Activated CD8-positive, alpha-beta memory T cell treated with anti-CD3 and anti-CD28 coated beads, Interleukin-2, amount 10 ng/mL, durations not matched to agents 7 days and 5 days (primary cell): ENCODE data around the gene SNORC. TPM values are rescaled to one million over a fixed set of nuclear protein-coding genes. Genes with fewer than 3 reads are reported as not detected.

Source experiments
- ATAC-seq: fragments of 150-1000 bp; cut with Tn5 transposase; one replicate; pipeline ENCODE4 v1.10.0; 2021; ENCODE audit warnings: moderate library complexity
- CTCF ChIA-PET: fragments of 350-600 bp; sonication (Branson Sonifier 250); formaldehyde crosslinking; loops from one replicate; lab custom pipeline; 2021; ENCODE audit warnings: antibody characterized with exemption; lab: Charles Lee
- DNase-seq: peaks from one replicate; pipeline ENCODE4 v3.0.0-alpha.2; 2020
- H3K27ac Mint-ChIP-seq: one replicate; pipeline ENCODE4 v1.8.0; 2021; ENCODE audit warnings: mild to moderate bottlenecking, mixed read lengths
- H3K27me3 Mint-ChIP-seq: one replicate; pipeline ENCODE4 v1.8.0; 2021; ENCODE audit warnings: mixed read lengths
- H3K36me3 Mint-ChIP-seq: one replicate; pipeline ENCODE4 v1.8.0; 2021; ENCODE audit warnings: mild to moderate bottlenecking, mixed read lengths
- H3K4me1 Mint-ChIP-seq: one replicate; pipeline ENCODE4 v1.8.0; 2021; ENCODE audit warnings: mixed read lengths
- H3K4me3 Mint-ChIP-seq: one replicate; pipeline ENCODE4 v1.8.0; 2021; ENCODE audit warnings: mild to moderate bottlenecking, moderate library complexity, mixed read lengths
- H3K9me3 Mint-ChIP-seq: one replicate; pipeline ENCODE4 v1.8.0; 2022; ENCODE audit warnings: low read depth, mixed read lengths
- total RNA-seq, 2 experiments: library from RNA; stranded (reverse); gene quantifications; one replicate each; pipeline ENCODE4 v1.2.3, GENCODE V29; 2021

Gene SNORC
- total RNA-seq, 2 experiments from 2014 or later, result 1.4 to 1.8 TPM

DNA sequence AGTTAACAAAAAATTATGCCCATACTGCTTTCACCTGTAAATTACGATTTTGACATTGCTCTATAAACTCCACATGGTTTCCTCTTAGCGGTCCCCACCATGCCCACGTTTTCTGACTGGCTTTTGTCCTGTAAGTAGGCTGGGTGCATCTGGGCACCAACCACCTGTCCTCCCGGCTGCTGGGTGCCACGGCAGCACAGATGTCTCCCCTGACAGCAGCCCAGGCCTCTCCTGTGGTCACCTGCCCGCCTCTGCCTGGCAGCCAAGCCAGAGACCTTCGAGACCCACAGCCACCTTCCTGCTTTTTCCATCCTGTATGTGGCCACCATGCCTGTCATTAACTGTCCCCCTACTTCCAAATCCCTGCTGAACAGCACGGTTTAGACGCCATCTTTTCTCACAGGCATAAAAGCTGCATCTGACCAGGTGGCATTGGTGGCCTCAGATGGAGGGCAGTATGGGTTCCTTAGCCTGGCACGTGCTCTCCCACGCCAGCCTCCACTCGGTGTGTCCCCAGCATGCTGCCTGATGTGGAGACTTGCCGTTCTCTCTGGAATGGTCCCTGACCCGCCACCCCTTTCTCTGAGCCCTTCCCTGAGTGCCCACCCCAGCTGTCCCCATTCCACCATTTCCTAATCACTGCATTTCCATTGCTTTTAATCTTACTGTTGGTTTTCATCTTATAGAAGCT lies 18.9 kb downstream of the SNORC start:
- no peaks in the 10 kb centered on the region for H3K4me1 Mint-ChIP-seq
- DNase-seq (no peak), ATAC-seq (no peak)
- H3K4me3 Mint-ChIP-seq, result no peak overlapping the region
- CTCF ChIA-PET, result no interaction called here
- no peak overlapping the region for H3K27ac Mint-ChIP-seq
- no peaks in the 10 kb centered on the region for H3K9me3 Mint-ChIP-seq
- H3K36me3 Mint-ChIP-seq, result no peaks in the 10 kb centered on the region
- H3K27me3 Mint-ChIP-seq, result no peaks in the 10 kb centered on the region

DNA sequence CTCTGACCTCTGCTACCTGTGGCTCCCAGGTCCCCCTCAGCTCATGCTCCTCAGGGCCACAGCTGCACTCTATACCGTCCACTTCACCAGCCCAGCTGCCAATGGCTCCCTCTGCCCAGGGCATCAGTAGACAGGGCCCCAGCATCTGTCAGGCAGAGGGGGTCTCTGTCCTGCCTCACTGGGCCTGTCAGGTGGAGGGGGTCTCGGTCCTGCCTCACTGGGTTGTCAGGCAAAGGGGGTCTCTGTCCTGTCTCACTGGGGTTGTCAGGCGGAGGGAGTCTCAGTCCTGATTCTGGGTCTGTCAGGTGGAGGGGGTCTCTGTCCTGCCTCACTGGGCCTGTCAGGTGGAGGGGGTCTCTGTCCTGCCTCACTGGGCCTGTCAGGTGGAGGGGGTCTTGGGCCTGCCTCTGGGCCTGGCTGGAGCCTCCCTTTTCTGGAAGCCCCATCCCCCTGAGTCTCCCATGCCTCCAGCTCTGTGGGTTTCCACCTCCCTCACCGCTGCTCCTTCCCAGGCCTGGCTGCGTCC lies 19.9 kb downstream of the SNORC start:
- CTCF ChIA-PET, result no interaction called here
- no peaks in the 10 kb centered on the region for H3K27me3 Mint-ChIP-seq
- no peaks in the 10 kb centered on the region for H3K9me3 Mint-ChIP-seq
- no peak overlapping the region for H3K4me3 Mint-ChIP-seq
- no peak overlapping the region for H3K27ac Mint-ChIP-seq
- no peaks in the 10 kb centered on the region for H3K36me3 Mint-ChIP-seq
- ATAC-seq, result no peak
- no peak for DNase-seq
- no peaks in the 10 kb centered on the region for H3K4me1 Mint-ChIP-seq

DNA sequence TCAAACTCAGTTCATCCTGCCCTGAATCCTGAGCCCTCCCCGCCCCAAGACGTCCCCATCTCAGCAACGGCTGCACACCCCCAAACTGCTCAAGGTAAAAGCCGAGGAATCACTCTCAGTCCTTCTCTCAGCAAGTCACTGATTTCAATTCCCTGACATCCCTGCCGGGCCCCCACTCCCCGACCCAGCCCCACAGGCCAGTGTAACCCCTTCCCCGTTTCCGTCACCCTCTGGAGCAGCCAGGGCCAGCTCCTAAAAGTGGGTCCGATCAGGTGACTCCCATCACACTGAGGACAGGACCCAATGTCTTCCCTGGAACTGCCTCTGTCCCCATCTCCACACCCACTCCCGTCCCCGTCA lies 20.5 kb downstream of the SNORC start:
- ATAC-seq, result no peak
- H3K27me3 Mint-ChIP-seq, result no peaks in the 10 kb centered on the region
- no peaks in the 10 kb centered on the region for H3K36me3 Mint-ChIP-seq
- no peak for DNase-seq
- CTCF ChIA-PET, result no interaction called here
- no peaks in the 10 kb centered on the region for H3K4me1 Mint-ChIP-seq
- H3K9me3 Mint-ChIP-seq, result no peaks in the 10 kb centered on the region
- H3K4me3 Mint-ChIP-seq, result no peak overlapping the region
- H3K27ac Mint-ChIP-seq, result no peak overlapping the region

DNA sequence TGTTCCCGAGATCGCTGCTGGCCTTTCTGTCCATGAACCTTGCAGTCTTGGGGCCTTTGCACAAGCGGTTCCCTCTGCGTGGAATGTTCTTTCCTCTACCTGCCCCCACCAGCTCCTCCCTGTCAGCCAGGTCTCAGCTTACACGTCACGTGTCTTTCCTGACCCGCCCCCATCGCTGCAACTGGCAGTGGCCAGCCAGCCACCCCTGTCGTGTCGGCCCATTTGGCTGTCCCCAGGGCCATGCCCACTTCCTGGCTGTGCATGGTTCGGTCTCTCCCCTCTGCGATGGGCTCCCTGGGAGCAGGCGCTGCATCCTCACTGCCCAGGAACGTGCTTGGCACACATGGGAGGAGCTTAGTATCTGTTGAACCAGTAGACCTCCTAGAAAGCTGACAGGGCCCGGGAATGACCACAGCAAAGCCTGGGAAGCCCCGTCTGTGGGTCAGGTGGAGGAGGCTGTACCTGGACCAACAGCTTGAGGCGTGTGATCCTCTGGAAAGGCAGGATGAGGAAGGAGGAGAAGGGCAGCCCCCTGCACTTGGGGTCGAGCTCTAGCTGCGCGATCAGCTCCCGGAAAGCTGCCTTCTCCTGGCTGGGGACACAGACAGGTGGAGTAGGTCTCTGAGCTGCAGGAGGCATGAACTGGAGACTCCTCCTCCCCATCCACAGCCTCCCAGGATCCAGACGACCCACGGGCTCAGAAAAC lies 21.0 kb downstream of the SNORC start:
- Mint-ChIP-seq H3K4me3 (no peak overlapping the region), H3K27me3 (no peaks in the 10 kb centered on the region), H3K27ac (no peak overlapping the region), H3K4me1 (no peaks in the 10 kb centered on the region), H3K9me3 (no peaks in the 10 kb centered on the region), H3K36me3 (no peaks in the 10 kb centered on the region)
- DNase-seq (no peak), ATAC-seq (no peak)
- CTCF ChIA-PET, result no interaction called here

DNA sequence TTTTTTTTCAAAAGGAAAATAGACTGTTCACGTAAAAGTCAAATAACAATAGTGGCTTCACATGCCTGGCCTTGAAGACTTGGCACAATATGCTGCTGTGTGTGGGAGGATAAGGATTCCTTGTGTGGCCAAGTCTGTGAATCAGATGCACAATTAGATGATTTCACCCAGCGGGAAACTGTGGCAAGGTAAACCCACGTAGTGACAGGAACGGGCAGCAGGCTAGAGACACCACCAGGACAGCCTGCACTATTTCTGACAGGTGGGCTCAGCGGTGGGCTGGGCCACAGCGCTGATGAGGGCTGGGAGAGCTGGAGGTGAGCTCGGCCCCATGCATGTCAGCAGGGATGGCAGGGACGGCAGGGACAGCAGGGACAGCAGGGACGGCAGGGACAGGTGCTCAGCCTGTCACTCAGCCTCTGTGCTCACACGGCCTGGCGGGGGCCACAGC lies 21.6 kb downstream of the SNORC start:
- H3K27ac Mint-ChIP-seq, result no peak overlapping the region
- ATAC-seq (no peak), DNase-seq (no peak)
- CTCF ChIA-PET, result no interaction called here
- no peaks in the 10 kb centered on the region for H3K4me1 Mint-ChIP-seq
- H3K4me3 Mint-ChIP-seq, result no peak overlapping the region
- H3K36me3 Mint-ChIP-seq, result no peaks in the 10 kb centered on the region
- no peaks in the 10 kb centered on the region for H3K9me3 Mint-ChIP-seq
- H3K27me3 Mint-ChIP-seq, result no peaks in the 10 kb centered on the region

DNA sequence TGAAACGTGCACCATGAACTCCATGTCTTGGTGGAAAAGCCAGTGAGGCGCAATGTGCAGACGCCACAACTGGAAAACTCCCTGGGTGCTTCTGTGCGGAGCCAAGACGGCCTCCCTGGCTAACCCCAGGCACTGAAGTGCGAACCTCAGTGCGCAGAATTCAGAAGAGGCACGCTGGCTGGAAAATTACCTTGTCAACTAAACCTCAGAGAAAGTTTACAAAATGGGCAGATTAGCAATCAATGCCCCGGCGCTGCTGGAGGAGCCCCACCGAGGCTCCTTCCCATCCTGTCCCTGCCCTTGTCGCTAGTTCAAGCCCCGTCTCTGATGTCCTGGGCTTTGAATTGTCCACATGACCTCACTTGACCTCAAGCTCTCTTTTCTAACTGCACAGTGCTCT lies 22.2 kb downstream of the SNORC start:
- Mint-ChIP-seq H3K4me3 (no peak overlapping the region), H3K27me3 (no peaks in the 10 kb centered on the region), H3K27ac (no peak overlapping the region), H3K36me3 (no peaks in the 10 kb centered on the region), H3K9me3 (no peaks in the 10 kb centered on the region), H3K4me1 (no peaks in the 10 kb centered on the region)
- CTCF ChIA-PET, result no interaction called here
- DNase-seq (no peak), ATAC-seq (no peak)

DNA sequence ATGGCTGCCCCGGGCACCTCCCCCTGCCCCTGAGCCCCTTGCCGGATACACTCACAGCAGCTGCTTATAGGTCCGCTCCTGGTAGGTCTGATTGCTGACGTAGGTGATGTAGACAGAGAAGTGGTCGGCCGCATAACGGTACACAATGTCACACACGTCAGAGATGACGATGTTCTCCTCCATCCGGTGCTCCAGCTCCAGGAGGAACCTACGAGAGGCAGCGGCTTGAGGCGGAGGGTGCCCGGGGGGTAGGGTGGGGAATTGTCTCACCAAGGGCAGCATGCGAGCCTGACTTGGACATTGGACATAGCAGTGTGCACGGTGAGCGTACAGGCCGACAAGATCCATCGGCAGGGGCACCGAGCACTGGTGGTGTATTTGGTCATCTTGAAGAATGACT lies 22.8 kb downstream of the SNORC start:
- no peak overlapping the region for H3K4me3 Mint-ChIP-seq
- CTCF ChIA-PET, result no interaction called here
- H3K36me3 Mint-ChIP-seq, result no peaks in the 10 kb centered on the region
- DNase-seq (no peak), ATAC-seq (no peak)
- no peaks in the 10 kb centered on the region for H3K4me1 Mint-ChIP-seq
- H3K27ac Mint-ChIP-seq, result no peak overlapping the region
- no peaks in the 10 kb centered on the region for H3K9me3 Mint-ChIP-seq
- no peaks in the 10 kb centered on the region for H3K27me3 Mint-ChIP-seq

DNA sequence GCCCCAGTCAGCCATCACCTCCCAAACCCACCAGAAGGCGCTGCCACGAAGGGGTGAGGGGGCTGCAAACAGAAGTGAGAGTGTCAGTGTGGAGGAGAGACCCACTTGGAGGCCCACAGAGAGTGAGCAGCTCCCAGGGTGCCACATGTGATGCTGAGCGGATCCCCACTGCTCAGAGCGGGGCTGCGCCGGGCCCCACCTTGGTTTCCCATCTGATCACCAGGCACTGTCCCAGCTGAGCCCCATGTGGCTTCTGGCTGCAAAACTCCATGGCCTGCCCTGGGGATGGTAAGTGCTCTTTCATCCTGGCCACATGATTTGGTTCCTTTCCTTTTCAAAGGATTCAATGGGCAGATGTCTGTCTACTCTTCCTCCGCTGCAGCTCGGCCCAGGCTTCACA lies 23.8 kb downstream of the SNORC start:
- CTCF ChIA-PET, result no interaction called here
- DNase-seq (no peak), ATAC-seq (no peak)
- H3K36me3 Mint-ChIP-seq, result no peaks in the 10 kb centered on the region
- no peaks in the 10 kb centered on the region for H3K27me3 Mint-ChIP-seq
- no peaks in the 10 kb centered on the region for H3K4me1 Mint-ChIP-seq
- H3K4me3 Mint-ChIP-seq, result no peak overlapping the region
- no peaks in the 10 kb centered on the region for H3K9me3 Mint-ChIP-seq
- H3K27ac Mint-ChIP-seq, result no peak overlapping the region

DNA sequence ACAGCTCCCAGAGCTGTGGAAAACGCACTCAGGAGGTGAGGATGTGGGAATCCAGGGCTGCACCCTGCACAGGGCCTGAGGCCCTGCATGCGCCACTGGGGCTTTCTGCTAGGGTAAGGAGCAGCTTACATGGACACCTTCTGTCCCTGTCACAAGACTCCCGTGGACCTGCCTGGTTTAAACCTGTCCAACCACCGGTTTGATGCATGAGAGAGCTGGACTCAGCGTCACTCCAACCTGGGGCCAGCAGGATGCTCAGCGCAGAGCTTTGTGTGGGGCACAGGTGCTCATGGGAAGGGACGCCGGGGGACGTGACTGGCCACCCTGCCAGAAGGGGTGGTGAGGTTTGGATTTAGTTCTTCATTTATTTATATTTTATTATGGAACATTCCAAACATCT lies 24.2 kb downstream of the SNORC start:
- no peak overlapping the region for H3K4me3 Mint-ChIP-seq
- no peak for DNase-seq
- no peaks in the 10 kb centered on the region for H3K27me3 Mint-ChIP-seq
- H3K9me3 Mint-ChIP-seq, result no peaks in the 10 kb centered on the region
- H3K27ac Mint-ChIP-seq, result no peak overlapping the region
- no peaks in the 10 kb centered on the region for H3K4me1 Mint-ChIP-seq
- no peaks in the 10 kb centered on the region for H3K36me3 Mint-ChIP-seq
- CTCF ChIA-PET, result no interaction called here
- no peak for ATAC-seq

DNA sequence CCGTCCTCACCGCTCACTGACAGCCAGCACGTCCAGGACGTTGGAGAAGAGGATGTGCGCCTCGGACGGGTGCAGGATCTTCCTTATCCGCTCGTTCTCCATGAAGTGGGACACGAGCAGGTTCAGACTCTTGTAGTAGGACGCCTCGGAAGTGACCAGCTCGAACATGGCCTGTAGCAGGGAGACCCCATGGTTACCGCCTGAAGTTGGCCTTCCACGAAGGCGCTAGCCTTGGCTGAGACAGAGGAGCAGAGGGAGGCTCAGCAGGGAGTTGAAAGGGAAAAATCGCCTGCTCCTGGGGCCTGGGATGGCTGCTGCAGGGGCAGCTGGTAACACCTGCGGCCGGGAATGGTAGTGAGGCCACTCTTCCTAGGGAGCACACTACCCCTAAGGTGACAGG lies 24.7 kb downstream of the SNORC start:
- DNase-seq (no peak), ATAC-seq (no peak)
- no peaks in the 10 kb centered on the region for H3K36me3 Mint-ChIP-seq
- no peak overlapping the region for H3K4me3 Mint-ChIP-seq
- no peaks in the 10 kb centered on the region for H3K27me3 Mint-ChIP-seq
- CTCF ChIA-PET, result no interaction called here
- H3K27ac Mint-ChIP-seq, result no peak overlapping the region
- no peaks in the 10 kb centered on the region for H3K9me3 Mint-ChIP-seq
- no peaks in the 10 kb centered on the region for H3K4me1 Mint-ChIP-seq

DNA sequence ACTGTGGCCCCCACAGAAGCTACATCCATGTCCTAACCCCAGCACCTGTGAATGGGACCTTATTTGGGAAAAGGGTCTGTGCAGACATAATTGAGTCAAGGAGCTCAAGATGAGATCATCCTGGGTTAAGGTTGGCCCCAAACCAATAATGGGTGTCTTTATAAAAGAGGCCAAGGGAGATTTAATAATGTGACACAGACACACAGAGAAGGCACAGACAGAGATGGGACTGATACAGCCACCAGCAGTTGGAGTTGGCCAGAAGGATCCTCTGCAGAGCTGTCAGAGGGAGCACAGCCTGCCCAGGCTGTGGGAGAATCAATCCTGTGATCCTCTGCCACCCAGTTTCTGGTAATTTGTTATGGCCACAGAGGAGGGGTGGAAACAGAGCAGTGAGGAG lies 26.0 kb downstream of the SNORC start:
- Mint-ChIP-seq H3K36me3 (no peaks in the 10 kb centered on the region), H3K9me3 (no peaks in the 10 kb centered on the region), H3K27me3 (no peaks in the 10 kb centered on the region), H3K27ac (no peak overlapping the region), H3K4me1 (no peaks in the 10 kb centered on the region), H3K4me3 (no peak overlapping the region)
- DNase-seq, result no peak
- no peak for ATAC-seq
- CTCF ChIA-PET, result no interaction called here

DNA sequence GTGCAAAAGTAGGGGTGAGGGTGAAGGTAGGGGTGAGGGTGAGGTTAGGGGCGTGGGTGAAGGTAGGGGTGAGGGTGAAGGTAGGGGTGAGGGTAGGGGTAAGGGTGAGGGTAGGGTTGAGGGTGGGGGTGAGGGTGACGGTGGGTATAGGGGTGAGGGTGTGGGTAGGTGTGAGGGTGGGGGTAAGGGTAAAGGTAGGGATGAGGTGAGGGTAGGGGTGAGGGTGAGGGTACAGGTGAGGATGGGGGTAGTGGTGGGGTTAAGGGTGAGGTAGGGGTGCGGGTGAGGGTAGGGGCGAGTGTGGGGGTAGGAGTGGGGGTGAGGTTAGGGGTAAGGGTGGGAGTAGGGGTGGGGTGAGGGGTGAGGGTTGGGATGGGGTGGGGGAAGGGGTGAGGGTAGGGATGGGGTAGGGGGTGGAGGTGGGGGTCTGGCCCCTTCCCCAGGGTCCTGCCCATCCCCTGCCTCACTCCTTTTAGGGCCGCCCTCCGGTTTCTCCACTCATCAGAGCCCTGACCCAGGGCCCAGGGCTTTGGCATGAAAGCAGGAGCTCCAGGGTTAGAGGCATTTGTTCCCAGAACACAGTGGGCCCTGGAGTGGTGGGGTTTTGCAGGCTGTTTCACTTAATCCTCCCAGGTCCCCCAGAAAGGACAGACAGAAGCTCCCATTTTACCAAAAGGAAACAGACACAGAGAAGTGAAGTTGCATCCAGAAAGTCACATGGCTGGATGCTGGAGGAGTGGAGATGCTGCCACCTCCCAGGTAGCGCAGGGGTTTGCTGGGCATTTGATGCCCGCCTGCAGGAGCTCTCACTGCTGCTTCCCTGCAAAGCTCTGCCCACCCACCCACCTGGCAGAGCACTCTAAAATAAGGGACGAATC lies 26.9 kb downstream of the SNORC start:
- CTCF ChIA-PET, result no interaction called here
- Mint-ChIP-seq H3K27ac (no peak overlapping the region), H3K27me3 (no peaks in the 10 kb centered on the region), H3K4me1 (no peaks in the 10 kb centered on the region), H3K4me3 (no peak overlapping the region), H3K36me3 (no peaks in the 10 kb centered on the region), H3K9me3 (no peaks in the 10 kb centered on the region)
- ATAC-seq (no peak), DNase-seq (no peak)

DNA sequence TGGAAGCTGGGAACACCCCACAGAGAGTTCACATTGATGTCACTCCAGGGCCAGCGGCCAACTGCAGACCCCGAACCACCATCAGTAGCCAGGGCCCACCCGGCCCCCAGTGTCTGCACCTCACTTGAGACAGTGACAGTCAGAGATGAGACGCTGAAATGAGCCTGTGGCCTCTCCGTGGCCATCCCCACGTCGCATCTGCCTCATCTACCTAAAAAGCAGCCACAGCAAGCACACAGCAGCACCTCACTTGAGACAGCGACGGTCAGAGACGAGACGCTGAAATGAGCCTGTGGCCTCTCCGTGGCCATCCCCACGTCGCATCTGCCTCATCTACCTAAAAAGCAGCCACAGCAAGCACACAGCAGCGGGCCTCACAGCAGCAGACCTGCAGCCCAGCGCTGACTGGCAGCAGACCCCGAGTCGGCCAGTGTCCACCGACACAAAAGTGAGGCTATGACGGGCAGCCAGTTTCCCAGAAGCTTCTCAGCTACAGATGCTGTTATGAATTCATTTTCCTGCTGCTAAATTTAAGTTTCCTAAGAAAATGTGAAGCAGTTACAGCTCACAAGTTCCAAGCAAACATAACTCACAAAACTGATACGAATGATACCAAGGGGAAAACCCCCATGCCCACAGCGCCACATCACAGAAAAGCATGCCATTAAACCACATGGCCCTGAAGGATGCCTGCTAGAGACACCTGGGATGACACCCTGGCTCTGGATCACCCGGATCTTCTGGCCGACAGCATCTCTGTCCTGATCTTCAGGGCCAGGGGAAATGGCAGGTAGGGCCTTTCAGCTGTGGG lies 27.7 kb downstream of the SNORC start:
- Mint-ChIP-seq H3K36me3 (no peaks in the 10 kb centered on the region), H3K27ac (no peak overlapping the region), H3K4me3 (no peak overlapping the region), H3K27me3 (no peaks in the 10 kb centered on the region), H3K4me1 (no peaks in the 10 kb centered on the region), H3K9me3 (no peaks in the 10 kb centered on the region)
- CTCF ChIA-PET, result no interaction called here
- ATAC-seq (no peak), DNase-seq (no peak)
